ENCODE results near the gene NELFCD. TPM values are rescaled to one million over a fixed set of nuclear protein-coding genes. Genes with fewer than 3 reads are reported as not detected.

The NELFCD gene
- total and polyA plus RNA-seq, 2 donors (not counting 1 experiment from before 2014, with no cell fraction given) = 80.2 to 107 TPM

DNA sequence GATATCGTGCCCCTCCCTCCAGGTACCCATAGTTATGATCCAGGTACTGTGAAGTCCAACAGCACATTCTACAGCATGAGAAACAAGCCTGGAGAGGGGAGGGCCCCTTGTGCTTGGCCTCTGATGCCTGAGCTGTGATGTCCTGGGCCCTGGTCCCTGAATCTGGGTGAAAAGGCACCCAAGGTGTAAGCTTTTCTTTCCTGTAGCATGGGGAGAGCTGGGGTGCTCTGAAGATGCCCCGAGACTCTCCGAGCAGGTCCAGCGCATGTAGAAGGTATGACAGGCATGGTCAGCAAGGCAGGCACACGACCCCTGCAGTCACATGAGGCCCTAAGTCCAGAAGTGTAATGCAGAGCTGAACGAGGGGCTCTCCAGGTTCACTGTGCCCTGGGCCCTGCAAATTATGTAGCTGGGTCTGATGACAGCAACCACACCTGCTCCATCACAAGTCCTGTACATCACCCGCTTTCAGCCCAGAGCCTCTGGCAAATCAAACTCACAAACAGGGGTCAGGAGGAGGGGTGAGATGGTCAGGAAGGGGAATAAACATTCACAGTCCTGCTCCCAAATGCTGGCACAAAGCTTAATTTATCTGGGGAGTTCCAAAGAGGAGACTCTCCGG is 27.8 kb downstream of the NELFCD start:
- peaks cover 57% of the 10 kb centered on the region for H3K4me1 Mint-ChIP-seq
- H3K27ac ChIP-seq (ENCODE audit: low read length in 2 of 2) = peak overlapping the region; percentile 95 to 97
- H3K4me2 ChIP-seq (replicated peaks; ENCODE audit: low read depth, low read length, poor library complexity, severe bottlenecking) = peak overlapping the region; percentile 86
- CTCF ChIA-PET = interaction anchor here (1.0 to 3.3 kb wide), 3 partner anchors 24 to 199 kb away, joined by 5 to 32 read pairs (median 6); partner anchors contain the start of gene ATP5F1E
- no peak for ATAC-seq (ENCODE audit: low read depth)
- peaks cover 0 to 4% of the 10 kb centered on the region in 2 experiments for H3K36me3 ChIP-seq (replicated peaks in 1 of 2; ENCODE audit: control extremely low read depth in 1 of 2, control insufficient read depth in 1 of 2, extremely low read depth in 1 of 2, insufficient read depth in 2 of 2, low read length in 1 of 2)
- H2AFZ ChIP-seq (ENCODE audit: insufficient read depth, low read depth, low read length, poor library complexity, severe bottlenecking) = no peak overlapping the region
- no peak overlapping the region for H3K9ac ChIP-seq (ENCODE audit: low read length)
- peak overlapping the region; percentile 15 for H3K4me3 Mint-ChIP-seq
- no peaks in the 10 kb centered on the region for H3K9me3 Mint-ChIP-seq (ENCODE audit: insufficient read depth)
- H3K79me2 ChIP-seq (ENCODE audit: control insufficient read depth, insufficient read depth, low read length) = peaks cover 42% of the 10 kb centered on the region
- peaks cover 18% of the 10 kb centered on the region for H4K20me1 ChIP-seq (ENCODE audit: control insufficient read depth, insufficient read depth, low read length, poor library complexity, severe bottlenecking)
- intact Hi-C loops (cut with micrococcal nuclease) = loop anchor here (5.0 to 10.0 kb wide), 3 partner anchors 1324 to 1614 kb away; partner anchors contain the start of gene RBM38
- DNase-seq = no peak
- H3K4me3 ChIP-seq (ENCODE audit: control extremely low read depth in 1 of 5, extremely low read depth in 1 of 5, insufficient read depth in 1 of 5, low read depth in 2 of 5, low read length in 4 of 5) = no peak overlapping the region
- no peaks in the 10 kb centered on the region for H3K27me3 Mint-ChIP-seq
- POLR2A ChIA-PET = interaction anchor here (0.5 to 1.6 kb wide), 7 partner anchors 9 to 154 kb away, joined by 3 to 22 read pairs (median 3); partner anchors contain the start of genes ATP5F1E and ZNF831
- H3K4me1 ChIP-seq (ENCODE audit: control insufficient read depth in 2 of 2, insufficient read depth in 2 of 2, low read length in 2 of 2) = peaks cover 28 to 48% of the 10 kb centered on the region in 2 donors
- no peak for TF ChIP-seq CTCF (IDR thresholded peaks at IDR 0.05)
- H3K9me3 ChIP-seq (ENCODE audit: control extremely low read depth in 1 of 3, control insufficient read depth in 2 of 3, insufficient read depth in 1 of 3, low read length in 2 of 3) = peaks cover 0 to 6% (median 0%) of the 10 kb centered on the region in 3 donors
- 96% methylated on average over 3 of the region's 8 CpGs for WGBS (ENCODE audit: insufficient coverage)
- H3K27me3 ChIP-seq (replicated peaks in 1 of 4; ENCODE audit: control extremely low read depth in 1 of 4, control insufficient read depth in 3 of 4, insufficient read depth in 4 of 4, low read length in 3 of 4) = no peaks in the 10 kb centered on the region
- H3K27ac Mint-ChIP-seq = peak overlapping the region; percentile 99

DNA sequence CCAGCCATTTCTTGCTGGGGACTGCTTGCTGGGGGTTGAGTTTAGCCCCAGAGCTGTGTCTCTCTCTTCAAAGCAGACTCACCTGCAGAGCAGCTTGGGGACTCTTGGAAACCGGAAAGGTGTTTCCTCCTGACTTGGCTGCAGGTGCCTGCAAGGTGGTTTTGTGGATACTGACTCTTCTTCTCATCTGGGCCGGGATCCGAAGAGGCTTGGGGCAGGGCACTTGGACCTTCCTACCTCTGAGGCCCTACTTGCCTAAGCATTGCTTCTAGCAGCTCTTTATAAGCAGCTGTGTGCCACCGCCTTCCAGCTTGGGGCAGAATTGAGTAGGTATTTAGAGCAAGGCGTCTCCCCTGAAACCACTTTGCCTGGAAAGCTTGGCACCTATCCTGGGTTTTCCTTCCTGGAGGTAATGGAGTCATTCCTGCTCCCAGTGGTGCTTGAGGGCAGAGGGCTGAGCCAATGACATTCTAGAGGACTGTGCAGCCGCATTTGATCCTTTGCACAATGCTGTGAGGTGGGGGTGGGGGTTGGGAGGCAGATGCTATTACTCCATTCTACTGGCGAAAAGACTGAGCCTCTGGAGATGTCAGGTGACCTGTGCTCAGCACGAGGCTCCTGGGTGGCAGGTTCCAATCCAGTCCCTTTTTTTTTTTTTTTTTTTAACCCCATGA is 29.4 kb downstream of the NELFCD start:
- Histone ChIP-seq H3K4me3 (ENCODE audit: control extremely low read depth in 1 of 5, extremely low read depth in 1 of 5, insufficient read depth in 1 of 5, low read depth in 2 of 5, low read length in 4 of 5) (no peak overlapping the region), H3K4me1 (ENCODE audit: control insufficient read depth in 2 of 2, insufficient read depth in 2 of 2, low read length in 2 of 2) (peaks cover 19 to 32% of the 10 kb centered on the region in 2 donors), H3K9ac (ENCODE audit: low read length) (no peak overlapping the region), H3K79me2 (ENCODE audit: control insufficient read depth, insufficient read depth, low read length) (peaks cover 33% of the 10 kb centered on the region), H3K27ac (ENCODE audit: low read length in 2 of 2) (no peak overlapping the region), H3K9me3 (ENCODE audit: control extremely low read depth in 1 of 3, control insufficient read depth in 2 of 3, insufficient read depth in 1 of 3, low read length in 2 of 3) (peaks cover 0 to 6% (median 0%) of the 10 kb centered on the region in 3 donors), H2AFZ (ENCODE audit: insufficient read depth, low read depth, low read length, poor library complexity, severe bottlenecking) (no peak overlapping the region), H4K20me1 (ENCODE audit: control insufficient read depth, insufficient read depth, low read length, poor library complexity, severe bottlenecking) (peaks cover 6% of the 10 kb centered on the region), H3K4me2 (replicated peaks; ENCODE audit: low read depth, low read length, poor library complexity, severe bottlenecking) (no peak overlapping the region), H3K27me3 (replicated peaks in 1 of 4; ENCODE audit: control extremely low read depth in 1 of 4, control insufficient read depth in 3 of 4, insufficient read depth in 4 of 4, low read length in 3 of 4) (no peaks in the 10 kb centered on the region), H3K36me3 (replicated peaks in 1 of 2; ENCODE audit: control extremely low read depth in 1 of 2, control insufficient read depth in 1 of 2, extremely low read depth in 1 of 2, insufficient read depth in 2 of 2, low read length in 1 of 2) (no peaks in the 10 kb centered on the region)
- CTCF ChIA-PET = interaction anchor here (0.9 to 3.3 kb wide), 3 partner anchors 22 to 197 kb away, joined by 3 to 32 read pairs (median 5); partner anchors contain the start of gene ATP5F1E
- no peak for ATAC-seq (ENCODE audit: low read depth)
- Mint-ChIP-seq H3K9me3 (ENCODE audit: insufficient read depth) (no peaks in the 10 kb centered on the region), H3K27ac (no peak overlapping the region), H3K27me3 (no peaks in the 10 kb centered on the region), H3K4me3 (no peak overlapping the region), H3K4me1 (peaks cover 50% of the 10 kb centered on the region)
- intact Hi-C loops (cut with micrococcal nuclease) = no loop called here
- 100% methylated on average over 4 of the region's 8 CpGs for WGBS (ENCODE audit: insufficient coverage)
- POLR2A ChIA-PET = interaction anchor here (1.0 to 1.2 kb wide), 2 partner anchors 9 to 22 kb away, joined by 5 to 6 read pairs; partner anchors contain the start of gene ATP5F1E
- TF ChIP-seq EZH2 (IDR thresholded peaks at IDR 0.05; ENCODE audit: borderline replicate concordance, insufficient read depth, low read depth, low read length, poor library complexity, severe bottlenecking) = no peak
- no peak for TF ChIP-seq CTCF (IDR thresholded peaks at IDR 0.05)
- DNase-seq = no peak
